K562 (cell line): ENCODE data around the gene TJP2. TPM values are rescaled to one million over a fixed set of nuclear protein-coding genes. Genes with fewer than 3 reads are reported as not detected.

Source experiments
- CUX1 ChIP-seq: fragments of 200-800 bp; sonication (Bioruptor generic); IDR thresholded peaks from 2 replicates; pipeline ENCODE4 v1.6.1; 2016; ENCODE audit warnings: missing genetic modification characterization, missing compliant biosample characterization
- ETV5 ChIP-seq: sonication (generic); formaldehyde crosslinking; IDR thresholded peaks from 2 replicates; pipeline ENCODE4 v1.4.0; 2020; ENCODE audit warnings: low read depth, mild to moderate bottlenecking, missing genetic modification reagents
- KDM2B ChIP-seq: fragments of 250-450 bp; sonication (Bioruptor Pico); IDR thresholded peaks from 2 replicates; pipeline ENCODE4 v1.8.0; 2021; ENCODE audit warnings: mild to moderate bottlenecking, moderate library complexity
- MTA2 ChIP-seq: fragments of 450-650 bp; IDR thresholded peaks from 2 replicates; pipeline ENCODE4 v1.6.1; 2016; ENCODE audit warnings: low read depth
- NCOA1 ChIP-seq: fragments of 450-650 bp; IDR thresholded peaks from 2 replicates; pipeline ENCODE4 v1.6.1; 2016; ENCODE audit warnings: low read depth
- RAD51 ChIP-seq: fragments of 450-650 bp; IDR thresholded peaks from 2 replicates; pipeline ENCODE4 v1.7.1; 2016; ENCODE audit warnings: low read depth, mild to moderate bottlenecking, borderline replicate concordance
- SFPQ ChIP-seq: fragments of 200-400 bp; formaldehyde crosslinking; IDR thresholded peaks from 2 replicates; pipeline ENCODE4 v1.6.1; 2017; ENCODE audit warnings: mild to moderate bottlenecking, low read depth, low read length, moderate library complexity
- polyA plus RNA-seq, 8 experiments: library from polyadenylated mRNA; depleted of rRNA in 4 of 8; stranded (reverse) in 5 of 8; unstranded in 3 of 8; fragments of >200 nt; fragmentation: Nextera tagmentation in 2 of 8; fragmentation: Illumina TruSeq in 1 of 8; extraction: Ambion mirVana in 2 of 8; extraction: Trizol in 1 of 8; gene quantifications; 2 replicates each; pipeline versions ENCODE4 v1.2.1 to v1.2.3, GENCODE V29; 2011 to 2014; ENCODE audit warnings: inconsistent platforms in 1 of 8, missing spikeins in 1 of 8
- total RNA-seq, 7 experiments: library from RNA; depleted of rRNA in 6 of 7; stranded (reverse); fragments of >200 nt in 6 of 7; fragmentation: Illumina TruSeq in 2 of 7; extraction: Trizol in 2 of 7; gene quantifications; 2 replicates each; pipeline versions ENCODE4 v1.2.1 to v1.2.3, GENCODE V29; 2011 to 2021; ENCODE audit warnings: low replicate concordance in 1 of 7
- TF ChIP-seq, protein P1 (sequence below), 2 experiments: fragments of 450-650 bp; formaldehyde crosslinking in 1 of 2; IDR thresholded peaks; 2 replicates each; pipeline versions ENCODE4 v1.4.0 to v1.6.1; 2014 to 2020; ENCODE audit warnings: mild to moderate bottlenecking in 2 of 2, borderline replicate concordance in 1 of 2, low read depth in 1 of 2
- TF ChIP-seq, protein P2 (sequence below), 2 experiments: fragments of 250-450 bp in 1 of 2; fragments of 450-650 bp in 1 of 2; sonication (Bioruptor Pico) in 1 of 2; IDR thresholded peaks; 2 replicates each; pipeline versions ENCODE4 v1.6.1 to v1.8.0; 2016 to 2021; ENCODE audit warnings: mild to moderate bottlenecking in 2 of 2, moderate library complexity in 2 of 2, missing compliant biosample characterization in 1 of 2, missing genetic modification characterization in 1 of 2

TJP2 gene
- total and polyA plus RNA-seq, 9 of the 15 experiments (the other 6 are each of a cell fraction or from before 2014, with no cell fraction given) = 4.0 to 24.1 (median 16.8) TPM

- no peak for TF ChIP-seq CUX1 (CRISPR knock-in tag)
- TF ChIP-seq NCOA1 = peak; percentile 50; the same call in 1 of the 2 replicates
- TF ChIP-seq, protein P1, sequence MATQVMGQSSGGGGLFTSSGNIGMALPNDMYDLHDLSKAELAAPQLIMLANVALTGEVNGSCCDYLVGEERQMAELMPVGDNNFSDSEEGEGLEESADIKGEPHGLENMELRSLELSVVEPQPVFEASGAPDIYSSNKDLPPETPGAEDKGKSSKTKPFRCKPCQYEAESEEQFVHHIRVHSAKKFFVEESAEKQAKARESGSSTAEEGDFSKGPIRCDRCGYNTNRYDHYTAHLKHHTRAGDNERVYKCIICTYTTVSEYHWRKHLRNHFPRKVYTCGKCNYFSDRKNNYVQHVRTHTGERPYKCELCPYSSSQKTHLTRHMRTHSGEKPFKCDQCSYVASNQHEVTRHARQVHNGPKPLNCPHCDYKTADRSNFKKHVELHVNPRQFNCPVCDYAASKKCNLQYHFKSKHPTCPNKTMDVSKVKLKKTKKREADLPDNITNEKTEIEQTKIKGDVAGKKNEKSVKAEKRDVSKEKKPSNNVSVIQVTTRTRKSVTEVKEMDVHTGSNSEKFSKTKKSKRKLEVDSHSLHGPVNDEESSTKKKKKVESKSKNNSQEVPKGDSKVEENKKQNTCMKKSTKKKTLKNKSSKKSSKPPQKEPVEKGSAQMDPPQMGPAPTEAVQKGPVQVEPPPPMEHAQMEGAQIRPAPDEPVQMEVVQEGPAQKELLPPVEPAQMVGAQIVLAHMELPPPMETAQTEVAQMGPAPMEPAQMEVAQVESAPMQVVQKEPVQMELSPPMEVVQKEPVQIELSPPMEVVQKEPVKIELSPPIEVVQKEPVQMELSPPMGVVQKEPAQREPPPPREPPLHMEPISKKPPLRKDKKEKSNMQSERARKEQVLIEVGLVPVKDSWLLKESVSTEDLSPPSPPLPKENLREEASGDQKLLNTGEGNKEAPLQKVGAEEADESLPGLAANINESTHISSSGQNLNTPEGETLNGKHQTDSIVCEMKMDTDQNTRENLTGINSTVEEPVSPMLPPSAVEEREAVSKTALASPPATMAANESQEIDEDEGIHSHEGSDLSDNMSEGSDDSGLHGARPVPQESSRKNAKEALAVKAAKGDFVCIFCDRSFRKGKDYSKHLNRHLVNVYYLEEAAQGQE (IDR thresholded peaks at IDR 0.05; ENCODE audit: borderline replicate concordance) = peak; percentile 37; the same call in 1 of the 2 replicates
- TF ChIP-seq, protein P1 (CRISPR knock-in tag; IDR thresholded peaks at IDR 0.05; ENCODE audit: low read depth) = no peak
- TF ChIP-seq KDM2B (CRISPR knock-in tag) = no peak
- no peak for TF ChIP-seq SFPQ
- TF ChIP-seq ETV5 (CRISPR knock-in tag) = no peak
- TF ChIP-seq, protein P2, sequence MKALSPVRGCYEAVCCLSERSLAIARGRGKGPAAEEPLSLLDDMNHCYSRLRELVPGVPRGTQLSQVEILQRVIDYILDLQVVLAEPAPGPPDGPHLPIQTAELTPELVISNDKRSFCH (CRISPR knock-in tag; IDR thresholded peaks at IDR 0.05) = no peak
- TF ChIP-seq, protein P2 (tag; IDR thresholded peaks at IDR 0.05) = no peak
- TF ChIP-seq MTA2 = peak; percentile 80
- TF ChIP-seq RAD51 = no peak
Measured at GRCh38 chr9:69188975-69189374, 14.9 kb downstream of the TJP2 start (continued).
